Fibroblast of skin of left biceps (primary cell): ENCODE results near the gene CSMD2.

Source experiments
- DNase-seq, 2 experiments: peaks; one replicate each; pipeline ENCODE4 v3.0.0-alpha.2; 2013; ENCODE audit warnings: low read depth in 2 of 2

The CSMD2 gene

DNA sequence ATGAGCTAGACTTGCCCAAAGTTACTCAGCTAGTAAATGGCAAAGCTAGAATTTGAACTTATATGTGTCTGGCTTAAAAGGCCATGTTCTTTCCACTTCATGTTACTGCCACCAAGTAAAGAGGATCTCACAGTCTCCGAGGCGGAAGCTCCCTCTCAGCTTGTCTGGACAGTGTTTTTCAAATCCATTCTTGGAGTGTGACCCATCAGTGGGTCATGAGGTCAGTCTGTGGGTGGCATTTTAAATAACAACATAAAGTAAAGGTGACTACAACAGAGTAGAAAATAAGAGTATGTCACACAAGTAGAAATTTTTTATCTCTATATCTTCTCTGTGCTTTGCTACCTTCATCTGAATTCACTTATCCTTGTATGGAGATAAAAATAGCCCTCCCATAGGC lies 304.4 kb downstream of the CSMD2 start:
- DNase-seq: no peak

DNA sequence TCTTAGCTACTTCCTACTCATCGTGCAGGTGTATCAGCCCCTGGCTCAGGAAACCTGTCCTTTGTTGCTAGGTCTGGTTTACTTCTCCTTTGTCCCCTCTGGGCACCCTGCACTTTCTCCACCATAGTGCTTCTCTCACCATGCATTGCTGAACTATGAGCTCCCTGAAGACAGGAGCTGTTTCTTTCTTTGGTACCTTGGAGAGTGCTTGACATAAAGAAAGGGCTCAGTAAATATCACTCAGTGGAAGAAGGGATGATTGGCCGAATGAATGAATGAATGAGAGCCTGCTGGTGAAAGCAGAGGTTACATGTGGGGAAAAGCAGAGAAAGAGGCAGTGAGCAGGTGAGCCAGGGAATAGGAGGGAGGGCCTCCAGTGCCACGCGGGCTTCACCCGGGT lies 310.9 kb downstream of the CSMD2 start:
- no peak for DNase-seq

DNA sequence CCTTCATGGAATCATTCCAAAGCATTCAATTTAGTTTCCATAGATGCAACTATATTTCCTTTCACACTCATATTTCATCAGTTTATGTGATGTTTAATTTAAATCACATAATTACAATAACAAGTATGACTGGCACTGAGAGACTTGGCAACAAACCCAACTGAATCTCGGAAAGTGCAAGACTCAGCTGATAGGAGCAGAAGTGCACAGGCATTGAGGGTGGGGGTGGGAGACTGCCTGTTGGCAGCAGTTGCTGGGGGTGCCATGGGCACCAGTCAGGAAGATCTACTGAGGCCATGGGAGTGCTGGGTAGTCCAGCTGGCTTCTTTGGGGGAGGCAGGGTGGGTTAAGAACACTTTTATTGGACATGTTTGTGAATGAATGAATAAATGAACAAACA lies 311.6 kb downstream of the CSMD2 start:
- no peak for DNase-seq

DNA sequence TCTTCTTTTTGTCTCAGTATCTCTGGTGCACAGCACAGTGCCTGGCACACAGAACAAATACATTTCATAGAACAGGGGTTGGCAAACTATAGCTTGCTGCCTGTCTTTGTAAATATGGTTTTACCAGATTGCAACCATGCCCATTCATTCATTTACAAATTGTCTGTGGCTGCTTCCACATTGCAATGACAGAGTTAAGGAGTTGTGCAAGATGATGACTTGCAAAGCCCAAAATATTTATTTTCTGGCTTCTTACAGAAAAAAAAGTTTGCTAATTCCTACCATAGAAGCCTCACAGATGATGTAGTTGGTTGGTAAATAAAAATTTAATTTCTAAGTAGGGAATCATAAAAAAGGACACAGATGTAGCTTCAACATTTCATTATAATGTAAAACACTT lies 312.3 kb downstream of the CSMD2 start:
- DNase-seq: no peak

DNA sequence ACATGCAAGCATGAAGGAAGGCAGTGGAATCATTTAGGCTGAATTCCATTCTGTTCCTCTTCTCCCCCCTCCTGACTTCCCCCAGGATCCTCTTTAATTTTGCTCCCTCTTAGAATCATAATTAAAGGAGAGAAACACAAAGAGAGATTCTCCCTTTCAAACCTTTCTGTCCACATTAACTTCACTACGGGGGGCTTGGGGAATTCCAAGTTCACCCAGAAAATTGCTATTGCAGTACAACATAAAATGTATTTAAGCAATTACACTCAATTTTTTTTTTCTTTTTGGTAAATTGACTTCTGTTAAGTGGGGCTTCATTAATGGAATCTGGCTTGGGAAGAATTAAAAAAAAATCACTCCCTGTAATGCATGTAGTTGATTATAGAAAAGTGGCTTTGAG lies 314.5 kb downstream of the CSMD2 start:
- DNase-seq: no peak

DNA sequence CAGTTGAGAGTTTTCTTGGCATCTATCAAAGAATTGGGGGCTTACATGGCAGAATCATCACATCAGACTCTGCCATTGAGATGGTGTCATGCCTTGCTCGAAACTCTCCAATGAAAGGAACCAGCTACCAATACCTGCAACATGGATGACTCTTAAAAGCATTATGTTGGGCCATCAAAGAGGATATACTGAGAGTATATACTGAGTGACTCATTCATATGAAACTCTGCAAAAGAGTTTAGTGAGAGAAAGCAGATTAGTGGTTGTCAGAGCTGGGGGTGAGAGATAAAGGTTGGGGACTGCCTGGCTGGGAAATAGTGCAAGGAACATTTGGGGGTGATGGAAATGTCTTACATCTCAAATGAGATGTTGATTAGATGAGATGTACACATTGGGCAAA lies 315.8 kb downstream of the CSMD2 start:
- DNase-seq: no peak

DNA sequence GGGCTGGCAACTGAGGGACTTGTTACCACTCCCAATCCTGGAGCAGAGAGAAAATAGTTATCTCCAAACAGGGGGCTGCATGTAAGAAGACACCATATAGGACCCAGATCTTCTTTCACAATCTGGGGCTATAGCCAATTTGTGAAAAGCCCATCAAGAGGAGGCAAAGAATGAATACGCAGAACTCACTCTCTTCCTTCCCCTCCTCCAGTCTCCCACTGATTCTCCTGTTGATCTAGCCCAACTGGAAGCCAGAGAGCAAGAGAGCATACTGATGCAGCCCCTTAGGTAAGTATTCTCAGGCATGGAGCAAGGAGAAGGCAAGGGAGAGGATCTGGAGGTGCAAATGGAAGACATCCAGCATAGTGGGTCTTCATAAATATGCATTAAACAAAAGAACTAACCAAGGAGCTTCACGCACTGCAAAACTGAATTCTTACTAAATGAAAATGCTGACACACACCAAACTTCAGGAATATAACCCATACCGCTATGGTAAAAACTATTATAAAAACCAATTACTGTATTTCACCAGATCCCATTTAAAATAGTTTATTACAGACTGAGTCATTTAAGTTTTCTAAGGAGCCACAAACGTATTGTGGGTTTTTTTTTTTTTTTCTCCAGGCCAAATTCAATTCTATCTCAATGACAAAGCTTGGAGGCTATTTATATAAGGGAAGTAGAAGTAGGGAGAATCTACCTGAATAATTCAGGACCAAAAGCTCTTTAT lies 316.7 kb downstream of the CSMD2 start:
- DNase-seq: no peak

DNA sequence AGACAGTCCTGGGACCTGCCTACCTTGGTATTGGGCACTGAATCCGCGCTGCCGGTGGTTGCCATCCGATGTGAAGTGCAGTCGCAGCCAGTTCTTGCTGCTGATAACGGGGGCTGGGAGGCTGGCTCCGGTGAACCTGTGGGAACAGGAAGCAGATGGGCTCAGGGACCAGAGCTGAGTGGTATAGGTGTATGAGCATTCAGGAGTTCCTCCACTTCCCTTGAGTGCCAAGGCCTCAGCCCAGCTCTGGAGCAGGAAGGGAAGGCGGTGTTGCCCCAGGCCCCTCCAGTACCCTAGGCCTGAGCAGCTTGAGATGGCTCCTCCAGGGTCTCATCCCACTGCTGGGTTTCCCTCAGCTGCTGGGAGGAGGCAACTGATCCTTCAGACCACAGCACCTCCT lies 318.2 kb downstream of the CSMD2 start:
- DNase-seq: no peak

DNA sequence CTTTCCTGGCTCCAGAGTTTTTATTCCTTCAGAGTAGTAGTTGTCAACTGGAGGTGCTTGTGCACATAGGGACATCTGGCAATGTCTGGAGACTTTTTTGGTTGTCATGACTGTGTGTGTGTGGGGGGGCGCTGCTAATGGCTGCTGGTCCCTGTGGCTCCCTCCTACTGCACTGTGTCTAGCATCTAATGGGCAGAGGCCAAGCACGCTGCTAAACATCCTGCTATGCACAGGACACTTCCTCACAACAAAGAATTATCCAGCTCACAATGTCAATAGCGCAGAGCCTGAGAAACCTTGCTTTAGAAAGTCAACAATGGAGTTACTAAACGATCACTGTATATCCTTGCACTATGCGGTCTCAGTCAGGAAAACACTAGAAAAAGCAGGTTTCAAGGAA lies 320.9 kb downstream of the CSMD2 start:
- DNase-seq: no peak

DNA sequence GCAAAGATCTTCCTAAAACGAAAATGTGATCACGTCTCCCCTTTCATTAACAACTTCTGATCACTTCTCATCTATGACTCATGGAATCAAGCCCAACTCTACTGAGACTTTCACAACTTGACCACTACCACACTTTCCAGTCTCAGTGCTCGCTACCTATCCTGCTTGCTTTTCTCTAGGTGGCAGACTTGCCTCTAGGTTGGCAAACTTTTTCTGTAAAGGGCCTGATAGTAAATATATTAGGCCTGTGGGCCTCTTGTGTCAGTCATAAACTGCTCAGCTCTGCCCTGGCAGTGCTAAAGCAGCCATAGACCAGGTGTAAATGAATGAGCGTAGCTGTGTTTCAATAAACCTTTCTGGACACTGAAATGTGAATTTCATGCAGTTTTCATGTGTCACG lies 322.7 kb downstream of the CSMD2 start:
- no peak for DNase-seq

DNA sequence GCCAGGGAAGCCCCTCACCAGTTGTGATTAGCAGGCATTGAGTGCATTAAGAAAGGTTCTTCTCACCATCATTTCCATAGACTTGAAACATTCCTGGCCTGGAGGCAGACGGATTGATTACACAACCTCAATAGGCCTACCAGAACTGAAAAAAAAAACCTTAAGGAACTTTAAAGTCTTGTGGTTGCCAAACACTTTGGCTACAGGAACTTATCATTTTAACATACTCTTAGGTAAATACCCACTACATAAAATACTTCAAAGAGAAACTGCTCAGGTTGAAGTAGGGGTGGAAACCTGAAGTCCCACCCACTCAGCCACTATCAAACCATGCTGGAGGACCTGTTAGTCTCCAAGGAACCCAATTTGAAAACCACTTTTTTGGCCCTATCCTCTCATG lies 323.5 kb downstream of the CSMD2 start:
- DNase-seq: no peak

DNA sequence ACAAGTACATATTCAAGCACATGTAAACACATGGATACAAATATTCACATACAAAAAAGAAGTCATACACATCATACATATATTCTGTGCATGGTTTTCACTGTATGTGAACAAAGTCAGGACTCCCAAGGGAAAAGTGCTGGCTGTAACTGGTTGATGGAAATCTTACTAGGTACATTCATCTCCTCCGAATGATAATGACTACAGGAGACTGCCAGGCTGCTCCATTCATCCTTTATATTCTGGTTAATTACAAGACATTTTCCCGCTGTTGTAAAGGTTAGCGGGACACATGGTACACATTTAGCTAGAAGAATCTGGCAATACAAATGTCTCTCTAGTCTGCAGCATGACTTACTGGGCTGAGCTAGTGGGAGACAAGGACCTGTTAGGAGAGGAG lies 327.4 kb downstream of the CSMD2 start:
- DNase-seq: no peak

DNA sequence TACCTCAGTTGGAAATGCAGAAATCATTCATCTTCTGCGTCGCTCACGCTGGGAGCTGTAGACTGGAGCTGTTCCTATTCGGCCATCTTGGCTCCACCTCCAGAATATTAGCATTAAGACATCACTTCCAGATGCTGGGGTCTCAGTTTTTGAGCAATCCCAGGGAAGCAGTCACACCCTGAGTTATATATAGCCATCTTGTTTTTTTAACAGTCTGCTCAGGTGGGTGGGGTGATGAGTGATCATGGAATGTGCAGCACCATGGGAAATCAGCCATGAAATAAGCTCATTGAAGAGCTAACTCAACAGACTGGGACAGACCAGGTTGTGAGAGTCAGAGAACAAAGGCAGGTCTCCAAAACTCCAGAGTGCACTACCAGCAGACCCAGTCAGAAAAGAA lies 328.1 kb downstream of the CSMD2 start:
- DNase-seq: no peak

DNA sequence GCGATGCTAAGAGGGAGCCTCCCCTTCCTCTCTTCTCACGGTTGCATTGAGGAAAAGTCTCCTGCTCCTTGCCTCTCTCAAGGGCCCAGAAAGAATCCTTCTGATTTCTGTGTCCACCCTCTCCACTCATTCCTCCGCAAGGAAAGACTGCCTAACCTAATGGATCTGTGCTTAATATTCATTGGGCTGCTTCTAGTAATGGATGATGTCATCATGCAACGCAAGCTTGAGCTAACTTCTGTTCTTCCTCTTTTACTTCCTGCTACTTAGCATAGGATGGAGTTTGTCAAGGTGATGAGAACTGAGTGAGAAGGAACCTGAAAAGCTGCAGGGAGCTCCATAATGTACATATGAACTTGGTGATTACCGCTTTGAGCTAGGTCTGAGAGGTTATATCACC lies 336.4 kb downstream of the CSMD2 start:
- no peak for DNase-seq

DNA sequence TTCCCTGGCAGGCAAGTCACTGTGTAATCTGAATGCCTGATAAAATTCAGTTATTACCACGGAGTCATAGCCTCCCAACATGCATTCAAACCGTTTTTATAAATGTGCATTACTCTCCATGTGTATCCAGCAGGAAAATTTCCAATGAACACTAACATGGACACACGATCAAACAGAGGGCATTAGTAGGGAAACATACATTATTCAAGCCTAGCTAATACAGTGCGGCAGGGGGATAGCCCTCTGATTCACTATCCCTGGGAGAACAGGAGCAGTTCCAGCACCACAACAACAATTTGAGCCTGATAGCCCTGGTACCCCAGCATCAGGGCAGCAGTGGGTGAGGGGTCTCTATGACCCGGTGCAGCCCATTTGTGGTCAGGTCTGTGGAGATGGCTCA lies 337.0 kb downstream of the CSMD2 start:
- DNase-seq: no peak

DNA sequence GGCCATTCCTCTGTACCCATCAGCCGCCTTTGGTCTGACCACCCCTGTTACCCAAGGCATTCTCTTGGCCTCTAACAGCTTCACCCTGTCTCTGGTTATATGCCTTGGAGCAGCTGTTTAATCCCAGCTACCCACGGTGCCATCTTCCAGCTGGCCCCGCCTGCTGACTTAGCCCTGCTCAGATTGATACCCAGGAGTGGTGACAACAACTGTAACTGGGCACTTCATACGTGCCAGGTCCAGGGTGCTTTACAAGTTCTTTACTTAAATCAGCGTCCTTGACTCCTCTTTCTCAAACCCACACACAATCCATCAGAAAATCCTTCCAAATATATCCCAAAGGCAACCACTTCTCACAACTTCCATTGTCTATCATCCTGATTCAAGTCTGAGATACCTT lies 338.3 kb downstream of the CSMD2 start:
- DNase-seq: no peak

DNA sequence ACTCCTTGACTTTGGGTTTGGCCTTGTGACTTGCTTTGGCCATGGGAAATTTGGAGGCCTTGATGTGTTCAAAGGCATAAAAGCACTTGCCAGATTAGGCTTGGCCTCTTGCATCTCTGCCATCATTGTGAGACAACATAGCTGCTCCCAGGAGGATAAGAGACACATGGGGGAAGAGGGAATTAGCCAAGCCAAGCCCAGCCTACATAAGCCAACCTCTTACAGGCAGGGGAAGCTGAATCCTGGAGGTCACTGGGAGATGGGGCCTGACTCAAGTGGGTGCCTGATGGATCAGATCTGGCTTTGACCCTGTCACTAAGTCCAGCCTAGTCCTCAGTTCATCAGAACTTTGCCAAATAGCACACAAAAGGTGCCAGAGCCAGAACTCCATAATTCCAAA lies 338.7 kb downstream of the CSMD2 start:
- no peak for DNase-seq

DNA sequence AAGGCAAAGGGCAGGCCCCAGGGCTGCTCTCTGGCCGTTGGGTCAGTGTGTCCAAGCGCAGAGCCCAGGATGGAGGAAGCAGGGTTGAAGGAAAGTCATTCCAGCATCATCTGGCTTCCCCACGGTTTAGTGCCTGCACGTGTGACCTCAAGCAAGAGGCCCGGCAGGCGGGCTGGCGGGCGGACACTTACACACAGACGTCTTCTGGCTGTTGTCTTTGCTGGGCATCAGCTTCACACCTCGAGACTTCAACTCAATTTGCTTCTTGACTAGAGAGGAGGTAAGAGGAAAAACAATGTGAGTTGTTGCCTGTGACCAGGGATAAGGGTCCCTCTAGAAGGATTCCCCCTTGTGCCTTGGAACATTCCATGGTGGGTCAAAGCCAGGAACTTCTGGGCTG lies 339.5 kb downstream of the CSMD2 start:
- DNase-seq: no peak

DNA sequence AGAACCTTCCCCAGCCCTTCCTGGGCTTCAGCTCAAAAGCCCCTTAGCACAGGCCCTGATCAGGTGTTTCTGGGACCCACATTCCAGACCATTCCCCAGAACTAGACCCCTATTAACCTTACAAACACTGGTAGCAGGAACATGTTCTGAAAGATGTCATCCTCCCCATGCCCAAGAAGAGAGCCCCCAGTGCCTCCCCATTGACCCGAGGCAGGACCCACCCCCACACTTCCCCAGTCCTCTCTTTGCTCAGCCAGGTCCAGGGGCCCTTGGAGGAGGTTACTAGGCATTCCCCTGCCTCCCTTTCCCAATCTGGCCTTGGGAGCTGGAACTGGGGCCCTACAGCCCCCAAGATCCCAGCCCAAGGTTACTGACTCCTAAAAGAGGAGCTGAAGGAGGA lies 340.1 kb downstream of the CSMD2 start:
- no peak for DNase-seq

DNA sequence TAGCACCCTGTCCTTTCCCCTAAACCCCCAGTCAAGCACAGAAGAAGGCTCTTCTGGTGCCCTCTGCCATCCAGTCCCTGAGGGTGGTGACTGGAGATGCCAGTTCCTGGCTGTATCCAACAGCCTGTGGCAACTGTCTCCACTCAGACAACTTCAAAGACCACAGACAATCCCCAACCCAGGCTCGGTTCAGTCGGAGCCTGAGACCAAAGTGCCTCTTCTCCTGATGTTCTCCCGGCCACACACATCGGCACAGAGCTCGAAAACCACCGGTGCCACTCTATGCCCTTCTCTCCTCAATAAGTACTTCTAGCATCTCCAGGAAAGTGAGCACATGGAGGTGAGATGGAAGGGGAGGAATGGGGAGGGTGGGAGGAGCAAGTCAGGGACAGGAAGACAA lies 340.7 kb downstream of the CSMD2 start:
- no peak for DNase-seq

DNA sequence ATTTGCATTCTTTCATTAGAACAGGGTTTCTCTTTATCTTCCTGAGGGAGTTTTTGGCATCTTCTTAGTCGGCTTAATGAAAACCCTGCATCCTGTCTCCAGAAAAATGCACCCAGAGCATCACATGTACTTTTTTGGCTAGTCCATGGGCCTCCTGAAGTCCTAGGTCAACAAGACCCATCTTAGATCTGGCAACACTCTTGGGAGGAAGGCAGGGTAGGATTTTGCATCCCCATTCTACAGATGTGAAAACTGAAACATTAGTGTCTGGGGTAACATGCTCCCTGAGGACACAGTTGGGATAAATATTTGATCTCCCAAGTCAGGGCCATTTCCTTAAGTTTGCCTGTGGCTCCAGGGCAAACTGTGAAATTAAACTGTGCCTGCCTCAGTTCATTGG lies 341.2 kb downstream of the CSMD2 start:
- DNase-seq: no peak

DNA sequence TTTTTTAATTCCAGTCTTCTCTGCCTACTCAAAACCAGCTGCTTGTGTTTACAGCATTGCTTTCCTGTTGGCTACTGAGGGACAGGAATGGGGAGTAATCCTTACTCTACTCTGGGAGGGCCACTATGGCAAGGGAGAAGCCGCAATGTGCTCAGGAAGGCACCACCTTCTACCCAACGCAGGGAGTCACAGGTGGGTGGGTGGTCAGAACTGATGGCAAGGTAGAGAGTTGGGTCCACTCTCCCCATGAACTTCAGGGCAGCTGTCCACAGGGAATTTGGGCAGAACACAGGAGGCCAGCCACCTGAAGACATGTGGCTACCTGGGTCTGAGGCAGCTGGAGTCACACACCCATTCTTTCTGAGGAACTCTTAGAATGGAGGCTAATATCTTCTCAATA lies 341.6 kb downstream of the CSMD2 start:
- no peak for DNase-seq

DNA sequence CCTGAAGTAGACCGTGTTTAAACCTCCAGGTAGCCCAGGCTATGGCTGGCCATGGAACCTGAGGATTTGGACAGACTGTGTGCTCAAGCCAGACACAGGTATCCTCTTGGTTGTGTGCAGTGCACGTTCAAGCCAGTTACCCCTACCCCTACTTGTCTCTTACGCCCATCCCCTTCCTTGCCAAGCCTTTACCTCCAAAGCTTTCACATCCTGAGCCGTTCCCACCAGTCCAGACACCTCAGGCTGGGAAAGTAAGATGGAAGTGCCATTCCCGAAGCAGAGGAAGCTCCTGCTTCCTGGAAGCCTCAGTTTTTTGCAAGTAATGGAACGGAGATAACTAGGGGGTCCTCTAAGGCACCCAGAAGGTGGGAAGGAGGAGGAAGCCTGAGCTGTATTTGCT lies 342.6 kb downstream of the CSMD2 start:
- no peak for DNase-seq

DNA sequence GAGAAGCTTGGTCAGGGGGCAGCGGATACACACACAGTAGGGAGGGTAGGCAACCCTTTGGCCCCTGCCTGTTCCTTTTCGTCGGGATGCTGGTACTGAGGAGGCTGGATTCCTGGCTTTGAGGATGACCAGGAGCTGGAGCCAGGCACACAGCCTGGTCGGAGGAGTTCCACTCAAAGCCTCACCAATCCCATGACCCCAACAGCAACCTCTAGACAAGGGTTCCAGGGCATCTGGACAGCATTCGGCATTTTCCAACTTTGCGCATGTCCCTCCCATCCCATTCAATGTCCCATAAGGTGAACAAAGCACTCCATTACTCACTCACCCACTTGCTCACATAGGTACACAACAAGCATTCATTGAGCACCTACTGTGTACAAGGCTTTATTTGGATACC lies 343.7 kb downstream of the CSMD2 start:
- no peak for DNase-seq

DNA sequence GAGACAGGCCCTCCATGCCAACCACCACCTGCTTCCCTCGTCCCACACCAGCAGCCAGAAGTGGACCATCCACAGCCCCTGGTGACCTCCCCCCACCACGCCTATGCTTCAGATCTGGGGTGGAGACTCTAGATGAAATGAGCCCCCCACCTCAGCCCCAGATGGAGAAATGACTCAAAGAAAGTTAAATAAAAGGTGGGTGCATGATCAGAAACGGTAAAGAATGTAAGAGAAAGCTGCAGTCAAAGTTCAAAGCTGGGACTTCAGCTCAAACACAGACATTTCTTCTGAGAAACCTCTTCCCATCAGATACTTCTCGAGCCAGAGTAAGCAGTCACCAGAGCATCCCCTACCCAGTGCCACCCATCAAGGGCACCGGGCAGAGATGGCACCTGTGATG lies 344.2 kb downstream of the CSMD2 start:
- no peak for DNase-seq
